ENCODE results near the gene KRTAP5-9.
"Not testable (repeated sequence)": the region's sequence is repeated elsewhere in the genome, so short reads cannot be mapped to it uniquely, and the experiment has no call there.

KRTAP5-9 gene

DNA sequence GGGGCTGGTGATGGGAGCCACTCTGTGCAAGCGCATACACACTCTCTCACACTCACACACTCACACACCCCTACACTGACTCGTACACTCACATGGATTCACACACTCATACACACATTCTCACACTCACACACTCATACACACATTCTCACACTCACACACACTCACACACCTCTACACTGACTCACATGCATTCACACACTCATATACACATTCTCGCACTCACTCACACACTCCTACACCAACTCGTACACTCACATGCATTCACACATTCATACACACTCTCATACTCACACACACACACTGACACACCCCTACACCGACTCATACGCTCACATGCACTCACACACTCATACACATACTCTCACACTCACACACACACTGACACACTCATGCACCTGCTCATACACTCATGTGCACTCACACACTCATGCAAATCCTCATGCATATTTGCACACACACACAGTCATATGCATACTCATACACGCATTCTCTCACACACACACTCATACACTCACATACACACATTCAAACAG is 29.3 kb downstream of the KRTAP5-9 start:
- TF ChIP-seq, protein P1, sequence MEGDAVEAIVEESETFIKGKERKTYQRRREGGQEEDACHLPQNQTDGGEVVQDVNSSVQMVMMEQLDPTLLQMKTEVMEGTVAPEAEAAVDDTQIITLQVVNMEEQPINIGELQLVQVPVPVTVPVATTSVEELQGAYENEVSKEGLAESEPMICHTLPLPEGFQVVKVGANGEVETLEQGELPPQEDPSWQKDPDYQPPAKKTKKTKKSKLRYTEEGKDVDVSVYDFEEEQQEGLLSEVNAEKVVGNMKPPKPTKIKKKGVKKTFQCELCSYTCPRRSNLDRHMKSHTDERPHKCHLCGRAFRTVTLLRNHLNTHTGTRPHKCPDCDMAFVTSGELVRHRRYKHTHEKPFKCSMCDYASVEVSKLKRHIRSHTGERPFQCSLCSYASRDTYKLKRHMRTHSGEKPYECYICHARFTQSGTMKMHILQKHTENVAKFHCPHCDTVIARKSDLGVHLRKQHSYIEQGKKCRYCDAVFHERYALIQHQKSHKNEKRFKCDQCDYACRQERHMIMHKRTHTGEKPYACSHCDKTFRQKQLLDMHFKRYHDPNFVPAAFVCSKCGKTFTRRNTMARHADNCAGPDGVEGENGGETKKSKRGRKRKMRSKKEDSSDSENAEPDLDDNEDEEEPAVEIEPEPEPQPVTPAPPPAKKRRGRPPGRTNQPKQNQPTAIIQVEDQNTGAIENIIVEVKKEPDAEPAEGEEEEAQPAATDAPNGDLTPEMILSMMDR (IDR thresholded peaks at IDR 0.05; ENCODE audit: insufficient read depth, low read length, poor library complexity, severe bottlenecking): no peak

DNA sequence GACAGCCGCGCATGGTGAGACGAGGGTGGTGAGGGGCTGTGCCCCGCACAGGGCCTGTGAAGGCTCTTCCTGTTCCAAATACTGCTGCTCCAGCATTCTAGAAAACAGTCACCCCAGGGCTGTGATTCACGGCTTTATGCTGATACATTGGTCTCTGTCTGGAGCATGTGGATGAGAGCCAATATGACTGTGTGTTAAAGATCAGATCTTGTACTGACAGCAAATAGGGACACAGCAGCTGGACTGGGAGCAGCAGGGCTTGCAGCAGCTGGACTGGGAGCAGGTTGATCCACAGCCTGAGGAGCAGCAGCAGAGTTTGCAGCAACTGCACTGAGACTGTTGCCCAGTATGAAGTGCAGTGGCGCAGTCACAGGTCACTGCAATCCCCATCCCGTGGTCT is 31.3 kb downstream of the KRTAP5-9 start:
- not testable (repeated sequence) for H3K4me3 ChIP-seq (replicated peaks; ENCODE audit: low read depth, low read length); DNase-seq (ENCODE audit: extremely low read depth, insufficient read length); H3K27me3 ChIP-seq (replicated peaks; ENCODE audit: control insufficient read depth, insufficient read depth, low read length); H3K36me3 ChIP-seq (ENCODE audit: control insufficient read depth, insufficient read depth, low read length)

More for the DNA sequence above, 29.3 kb downstream of the KRTAP5-9 start:
- Histone ChIP-seq H3K36me3 (ENCODE audit: control insufficient read depth, insufficient read depth, low read length) (no peaks in the 10 kb centered on the region), H3K4me3 (replicated peaks; ENCODE audit: low read depth, low read length) (no peak overlapping the region), H3K27me3 (replicated peaks; ENCODE audit: control insufficient read depth, insufficient read depth, low read length) (no peaks in the 10 kb centered on the region)
- no peak for DNase-seq (ENCODE audit: extremely low read depth, insufficient read length)

DNA sequence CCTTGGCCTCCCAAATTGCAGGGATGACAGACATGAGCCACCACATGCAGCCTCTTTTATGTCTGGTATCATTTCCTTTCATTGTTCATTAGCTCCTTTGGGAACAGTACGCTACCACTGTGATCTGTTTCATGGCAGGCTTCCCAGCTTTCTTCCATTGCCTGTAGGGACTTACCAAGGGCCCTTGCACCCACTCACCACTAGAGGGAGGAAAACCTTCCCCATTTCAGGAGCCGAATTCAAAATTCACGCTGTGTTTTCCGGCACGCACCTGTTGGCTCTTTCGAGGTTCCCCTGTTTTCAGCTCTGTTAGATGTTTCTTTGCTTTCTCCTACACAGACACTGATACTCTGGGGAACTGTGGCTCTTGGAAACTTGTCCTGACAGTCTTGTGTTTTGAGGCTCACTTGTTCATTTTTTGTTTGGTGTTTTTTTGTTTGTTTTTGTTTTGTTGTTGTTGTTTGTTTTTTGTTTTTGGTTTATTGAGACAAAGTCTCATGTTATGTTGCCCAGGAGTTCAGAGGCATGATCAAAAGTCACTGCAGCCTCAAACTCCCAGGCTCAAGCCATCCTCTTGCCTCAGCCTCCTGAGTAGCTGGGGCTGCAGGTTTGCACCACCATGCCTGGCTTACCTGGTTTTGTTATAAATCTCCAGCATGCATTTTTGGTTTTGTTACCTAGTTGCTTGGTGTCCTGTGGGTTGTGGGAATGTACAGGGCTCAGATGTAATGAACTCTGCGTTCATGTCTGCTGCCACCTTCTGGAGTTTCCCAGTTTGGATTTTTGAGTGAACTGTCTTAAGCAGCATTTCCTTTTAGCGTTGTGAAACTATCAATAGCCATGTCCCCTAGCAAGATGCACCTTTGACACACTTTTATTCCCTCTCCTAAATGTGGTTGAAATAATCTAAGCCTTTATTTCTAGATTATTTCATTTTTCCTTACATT is 32.1 kb downstream of the KRTAP5-9 start:
- Histone ChIP-seq H3K4me3 (replicated peaks; ENCODE audit: low read depth, low read length) (no peak overlapping the region), H3K36me3 (ENCODE audit: control insufficient read depth, insufficient read depth, low read length) (no peaks in the 10 kb centered on the region), H3K27me3 (replicated peaks; ENCODE audit: control insufficient read depth, insufficient read depth, low read length) (no peaks in the 10 kb centered on the region)
- TF ChIP-seq, protein P1 (IDR thresholded peaks at IDR 0.05; ENCODE audit: insufficient read depth, low read length, poor library complexity, severe bottlenecking): peak; percentile 94
- DNase-seq (ENCODE audit: extremely low read depth, insufficient read length): no peak

DNA sequence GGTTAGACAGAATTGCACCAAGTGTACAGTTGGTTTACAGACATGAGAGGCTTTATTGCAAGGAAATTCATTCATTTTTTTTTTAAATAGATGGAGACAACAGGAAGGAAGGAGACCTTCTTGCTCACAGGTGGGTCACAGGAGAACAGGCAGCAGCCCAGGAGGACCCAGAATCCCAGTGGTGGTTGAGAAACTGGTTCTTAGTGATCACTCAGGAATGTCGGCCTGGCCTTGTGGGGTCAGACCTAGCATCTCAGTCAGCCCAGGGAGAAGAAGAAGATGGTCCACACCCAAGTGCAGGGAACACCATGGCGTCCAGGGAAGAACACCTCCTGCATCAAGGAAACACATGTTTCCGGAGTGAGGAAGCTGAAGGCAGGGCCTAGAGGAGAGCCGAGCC is 33.6 kb downstream of the KRTAP5-9 start:
- TF ChIP-seq, protein P1 (IDR thresholded peaks at IDR 0.05; ENCODE audit: insufficient read depth, low read length, poor library complexity, severe bottlenecking): no peak
- no peak for DNase-seq (ENCODE audit: extremely low read depth, insufficient read length)
- H3K27me3 ChIP-seq (replicated peaks; ENCODE audit: control insufficient read depth, insufficient read depth, low read length): no peaks in the 10 kb centered on the region
- no peak overlapping the region for H3K4me3 ChIP-seq (replicated peaks; ENCODE audit: low read depth, low read length)
- no peaks in the 10 kb centered on the region for H3K36me3 ChIP-seq (ENCODE audit: control insufficient read depth, insufficient read depth, low read length)

DNA sequence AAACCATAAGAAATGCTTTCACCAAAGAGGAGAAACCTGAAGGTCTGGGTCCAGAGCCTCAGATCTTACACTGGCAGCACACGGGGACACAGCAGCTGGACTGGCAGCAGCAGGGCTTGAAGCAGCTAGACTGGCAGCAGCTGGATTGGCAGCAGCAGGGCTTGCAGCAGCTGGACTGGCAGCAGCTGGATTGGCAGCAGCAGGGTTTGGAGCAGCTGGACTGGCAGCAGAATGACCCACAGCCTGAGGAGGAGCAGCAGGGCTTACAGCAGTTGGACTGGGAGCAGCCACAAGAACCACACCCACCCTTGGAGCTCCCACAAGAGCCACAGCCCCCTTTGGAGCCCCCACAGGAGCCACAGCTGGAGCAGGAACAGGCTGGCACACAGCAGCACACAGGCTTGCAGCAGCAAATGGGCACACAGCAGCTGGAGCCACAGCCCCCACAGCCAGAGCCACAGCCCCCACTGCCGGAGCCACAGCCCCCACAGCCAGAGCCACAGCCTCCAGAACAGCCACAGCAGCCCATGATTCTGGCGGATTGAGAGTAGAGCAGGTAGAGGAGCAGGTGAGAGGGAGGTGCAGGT is 34.2 kb downstream of the KRTAP5-9 start, which contains the start of gene KRTAP5-11:
TSS of gene KRTAP5-11 (minus strand) at position 567 of the 587 bp plus-strand sequence. CDS start at position 529, 38 bp downstream.
- no peak for DNase-seq (ENCODE audit: extremely low read depth, insufficient read length)
- Histone ChIP-seq H3K4me3 (replicated peaks; ENCODE audit: low read depth, low read length) (no peak within 1 kb of the TSS), H3K36me3 (ENCODE audit: control insufficient read depth, insufficient read depth, low read length) (no peaks in the 10 kb centered on the region), H3K27me3 (replicated peaks; ENCODE audit: control insufficient read depth, insufficient read depth, low read length) (no peaks in the 10 kb centered on the region)
- TF ChIP-seq, protein P1 (IDR thresholded peaks at IDR 0.05; ENCODE audit: insufficient read depth, low read length, poor library complexity, severe bottlenecking): no peak

DNA sequence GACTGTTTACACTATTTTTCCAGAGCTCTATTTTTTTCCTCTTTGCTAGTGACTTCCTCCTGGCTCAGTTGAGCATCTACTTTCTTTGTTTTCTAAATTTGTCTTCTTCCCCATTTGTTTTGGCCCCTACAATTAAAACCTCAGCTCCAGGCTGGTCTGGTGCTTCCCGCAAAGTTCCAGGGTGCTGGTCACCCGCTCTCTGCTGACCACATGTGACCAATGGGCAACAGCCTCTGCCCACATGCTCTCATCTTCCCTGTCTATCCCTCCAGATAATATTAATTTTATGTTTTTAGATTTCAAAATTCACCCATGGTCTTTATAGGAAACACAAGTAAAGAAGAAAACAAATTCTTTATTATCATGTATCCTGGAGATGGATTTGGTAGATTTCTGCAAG is 34.7 kb downstream of the KRTAP5-9 start:
- H3K4me3 ChIP-seq (replicated peaks; ENCODE audit: low read depth, low read length); H3K27me3 ChIP-seq (replicated peaks; ENCODE audit: control insufficient read depth, insufficient read depth, low read length); DNase-seq (ENCODE audit: extremely low read depth, insufficient read length); H3K36me3 ChIP-seq (ENCODE audit: control insufficient read depth, insufficient read depth, low read length): not testable (repeated sequence)

DNA sequence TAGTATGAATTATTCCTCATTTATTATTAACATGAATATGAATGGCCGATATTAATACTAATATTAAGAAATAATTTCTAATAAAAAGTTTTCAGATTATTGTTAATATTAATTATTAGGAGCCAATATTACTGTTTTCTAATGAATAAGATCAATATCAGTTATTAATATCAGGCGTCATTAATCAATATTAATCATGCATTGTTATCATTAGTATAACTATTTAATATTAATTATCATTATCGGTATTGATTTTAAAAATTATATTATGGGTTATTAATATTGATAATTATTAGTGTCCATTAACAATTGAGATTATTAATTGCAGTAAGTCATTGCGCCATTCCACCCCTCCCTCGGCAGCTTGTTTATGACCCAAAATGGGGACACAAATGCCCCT is 37.5 kb downstream of the KRTAP5-9 start:
- not testable (repeated sequence) for H3K27me3 ChIP-seq (replicated peaks; ENCODE audit: control insufficient read depth, insufficient read depth, low read length); H3K36me3 ChIP-seq (ENCODE audit: control insufficient read depth, insufficient read depth, low read length); H3K4me3 ChIP-seq (replicated peaks; ENCODE audit: low read depth, low read length); DNase-seq (ENCODE audit: extremely low read depth, insufficient read length)

DNA sequence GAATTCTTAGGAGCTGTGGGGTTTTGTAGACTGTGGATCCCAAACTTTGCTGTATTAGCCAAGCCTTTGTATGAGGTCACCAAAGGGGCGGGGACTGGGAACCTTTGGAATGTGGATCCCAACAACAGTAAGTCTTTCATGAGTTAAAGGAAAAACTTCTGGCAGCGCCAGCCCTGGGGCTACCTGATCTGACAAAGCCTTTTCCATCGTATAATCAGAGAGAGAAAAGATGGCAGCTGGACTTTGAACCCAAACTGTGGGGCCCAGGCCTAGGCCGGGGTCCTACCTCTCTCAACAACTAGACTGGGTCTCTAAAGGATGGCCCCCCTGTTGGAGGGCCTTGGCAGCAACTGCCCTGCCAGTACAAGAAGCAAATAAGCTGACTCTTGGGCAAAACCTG is 40.1 kb downstream of the KRTAP5-9 start:
- H3K27me3 ChIP-seq (replicated peaks; ENCODE audit: control insufficient read depth, insufficient read depth, low read length); H3K4me3 ChIP-seq (replicated peaks; ENCODE audit: low read depth, low read length); H3K36me3 ChIP-seq (ENCODE audit: control insufficient read depth, insufficient read depth, low read length); DNase-seq (ENCODE audit: extremely low read depth, insufficient read length): not testable (repeated sequence)

Measured in GM06990 (cell line).